NOMO-1 (cell line): Measurements from ENCODE around the gene PARP9.
A peak's percentile ranks its signal among the peaks of the same experiment; 100 is the strongest.
"Not testable (repeated sequence)": the region's sequence is repeated elsewhere in the genome, so short reads cannot be mapped to it uniquely, and the experiment has no call there.

Source experiments
- DNase-seq, 2 experiments: peaks; one replicate each; lab custom pipeline; 2025; ENCODE audit not compliant: unreplicated experiment in 2 of 2; lab: John Stamatoyannopoulos, UW

Gene PARP9

DNA sequence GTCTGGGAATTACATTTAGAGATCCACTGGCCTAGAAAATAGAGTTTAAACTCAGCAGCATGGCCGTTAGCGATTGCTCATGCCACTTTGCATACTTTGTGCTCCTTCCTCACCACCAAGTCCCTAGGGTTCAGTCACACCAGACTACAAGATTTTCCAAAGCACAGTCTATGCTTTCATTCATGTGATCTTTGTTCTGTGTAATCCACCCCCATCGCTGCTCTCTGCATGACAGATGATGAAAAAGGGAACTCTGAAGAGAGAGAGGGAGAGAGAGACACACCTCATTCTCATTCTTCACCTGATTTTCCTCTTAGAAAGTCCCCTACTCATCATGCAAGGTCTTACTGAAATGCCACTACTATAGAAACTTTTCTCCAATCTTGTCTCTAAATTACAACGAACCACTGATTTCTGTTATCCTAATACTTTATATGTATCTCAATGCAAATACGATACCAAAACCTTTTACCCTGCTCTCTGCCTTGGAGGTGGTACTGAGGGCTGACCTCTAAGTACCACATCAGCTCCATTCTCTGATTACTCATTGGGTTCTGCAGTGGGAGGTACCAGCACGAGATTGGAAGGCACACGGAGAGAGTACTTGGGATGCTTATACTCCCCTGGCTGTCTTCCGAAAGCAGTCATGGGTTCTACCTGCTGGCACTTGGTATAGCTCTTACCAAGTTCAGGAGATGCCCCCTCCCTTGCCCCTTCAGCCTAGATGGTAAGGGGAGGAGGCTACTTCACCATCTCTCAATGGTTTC, 12.3 kb upstream of the PARP9 start:
- DNase-seq, result peak in 1 of 2 experiments; percentile 6

DNA sequence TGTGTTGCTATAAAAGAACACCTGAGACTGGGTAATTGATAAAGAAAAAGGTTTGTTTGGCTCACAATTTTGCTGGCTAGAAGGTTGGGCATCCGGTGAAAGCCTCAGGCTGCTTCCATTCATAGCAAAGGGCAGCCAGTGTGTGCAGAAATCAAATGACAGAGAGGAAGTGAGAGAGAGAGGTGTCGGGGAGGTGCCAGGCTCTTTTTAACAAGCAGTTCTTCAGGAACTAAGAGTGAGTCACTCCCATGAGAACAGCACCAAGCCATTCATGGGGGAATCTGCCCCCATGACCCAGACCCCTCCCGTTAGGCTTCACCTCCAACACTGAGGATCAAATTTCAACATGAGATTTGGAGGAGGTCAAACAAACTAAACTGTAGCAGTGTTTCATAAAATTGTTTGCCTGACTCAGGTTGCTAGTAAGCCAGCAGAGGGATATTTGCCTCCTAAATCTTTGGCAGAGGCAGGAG, 8.9 kb upstream of the PARP9 start:
- DNase-seq, result peak; percentile 44 to 70

DNA sequence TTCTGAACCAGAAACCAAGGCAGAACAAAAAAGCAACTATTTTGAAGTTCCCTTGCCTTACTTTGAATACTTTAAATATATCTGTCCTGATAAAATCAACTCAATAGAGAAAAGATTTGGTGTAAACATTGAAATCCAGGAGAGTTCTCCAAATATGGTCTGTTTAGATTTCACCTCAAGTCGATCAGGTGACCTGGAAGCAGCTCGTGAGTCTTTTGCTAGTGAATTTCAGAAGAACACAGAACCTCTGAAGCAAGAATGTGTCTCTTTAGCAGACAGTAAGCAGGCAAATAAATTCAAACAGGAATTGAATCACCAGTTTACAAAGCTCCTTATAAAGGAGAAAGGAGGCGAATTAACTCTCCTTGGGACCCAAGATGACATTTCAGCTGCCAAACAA, 4.7 kb upstream of the PARP9 start:
- no peak for DNase-seq

DNA sequence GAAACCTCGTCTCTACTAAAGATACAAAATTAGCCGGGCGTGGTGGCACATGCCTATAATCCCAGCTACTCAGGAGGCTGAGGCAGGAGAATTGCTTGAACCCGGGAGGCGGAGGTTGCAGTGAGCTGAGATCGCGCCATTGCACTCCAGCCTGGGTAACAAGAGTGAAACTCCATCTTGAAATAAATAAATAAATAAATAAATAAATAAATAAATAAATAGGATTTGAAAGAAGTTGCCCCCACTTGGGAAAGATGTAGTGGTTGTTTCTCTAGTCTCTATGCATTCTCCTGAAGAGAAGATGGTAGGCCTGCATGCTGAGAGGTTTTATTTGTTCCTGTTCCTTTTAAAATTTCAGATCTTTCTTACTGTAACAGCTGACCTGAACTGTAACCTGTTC, 4.0 kb upstream of the PARP9 start:
- not testable (repeated sequence) for DNase-seq

DNA sequence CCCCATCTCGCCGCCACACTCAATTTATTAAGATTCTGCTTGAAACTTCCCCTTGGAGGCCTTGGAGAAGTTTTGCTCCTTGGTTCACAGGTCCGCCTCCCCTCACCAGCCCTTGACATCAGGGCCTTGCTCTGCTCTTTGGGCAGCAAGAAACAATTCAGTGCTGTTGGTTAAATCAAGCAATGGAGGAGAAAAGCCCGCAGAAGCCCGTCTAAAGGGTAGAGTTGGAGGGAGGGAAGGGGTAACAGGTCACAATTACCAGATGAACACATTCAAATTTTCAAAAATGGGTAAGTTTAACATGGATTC, 429 bp downstream of the PARP9 start:
- DNase-seq, result peak in 1 of 2 experiments; percentile 32

DNA sequence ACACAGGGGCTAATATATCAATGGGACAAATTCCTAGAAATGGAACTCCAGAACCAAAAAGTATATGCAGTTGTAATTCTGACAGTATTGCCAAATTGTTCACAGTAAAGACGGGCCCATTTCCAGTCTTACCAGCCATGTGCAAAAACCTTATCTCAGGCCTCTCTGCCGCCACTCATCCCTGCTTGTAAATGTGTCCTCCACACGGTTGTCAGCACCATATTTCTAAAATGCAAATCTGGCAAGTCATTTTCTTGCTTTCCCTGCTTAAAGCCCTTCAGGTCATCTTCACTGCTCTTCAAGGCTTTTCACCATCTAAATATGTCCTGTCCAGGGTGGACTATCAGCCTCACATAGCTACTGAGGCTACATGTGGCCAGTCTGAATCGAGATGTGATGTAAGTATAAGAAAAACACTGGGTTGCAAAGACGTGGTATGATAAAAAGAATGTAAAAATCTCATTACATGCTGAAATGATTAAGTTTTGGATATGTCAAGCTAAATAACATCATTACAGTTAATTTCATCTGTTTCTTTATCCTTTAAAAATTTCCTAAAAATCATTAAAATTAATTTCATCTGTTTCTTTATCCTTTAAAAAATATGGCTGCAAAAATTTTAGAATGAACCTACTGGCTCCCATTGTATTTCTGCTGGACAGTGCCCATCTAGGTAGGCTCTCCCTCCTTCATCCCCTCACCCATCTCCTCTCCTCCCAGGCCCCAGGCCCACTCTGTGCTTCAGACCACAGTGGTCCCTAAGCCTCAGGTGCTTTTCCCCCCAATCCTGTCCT, 980 bp downstream of the PARP9 start:
- no peak for DNase-seq

DNA sequence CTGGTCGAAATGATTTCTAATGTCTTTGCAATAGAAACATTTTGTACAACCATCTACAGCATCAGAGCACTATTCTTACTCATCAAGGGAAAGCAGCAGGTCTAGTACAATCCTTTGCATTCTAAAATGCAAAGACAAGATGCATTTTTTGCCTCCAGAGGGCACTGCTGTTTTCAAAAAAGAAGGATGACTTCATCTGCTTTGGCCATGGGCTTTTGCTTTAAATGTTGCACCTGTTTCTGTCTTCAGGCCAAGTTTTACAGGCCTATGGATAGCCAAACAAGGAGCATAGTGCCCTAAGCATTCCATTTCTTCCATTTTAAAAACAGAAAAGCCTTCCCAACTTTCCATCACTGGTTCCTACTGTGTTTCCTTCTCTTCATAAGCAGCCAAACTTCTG, 3.4 kb downstream of the PARP9 start:
- peak; percentile 31 to 55 for DNase-seq

DNA sequence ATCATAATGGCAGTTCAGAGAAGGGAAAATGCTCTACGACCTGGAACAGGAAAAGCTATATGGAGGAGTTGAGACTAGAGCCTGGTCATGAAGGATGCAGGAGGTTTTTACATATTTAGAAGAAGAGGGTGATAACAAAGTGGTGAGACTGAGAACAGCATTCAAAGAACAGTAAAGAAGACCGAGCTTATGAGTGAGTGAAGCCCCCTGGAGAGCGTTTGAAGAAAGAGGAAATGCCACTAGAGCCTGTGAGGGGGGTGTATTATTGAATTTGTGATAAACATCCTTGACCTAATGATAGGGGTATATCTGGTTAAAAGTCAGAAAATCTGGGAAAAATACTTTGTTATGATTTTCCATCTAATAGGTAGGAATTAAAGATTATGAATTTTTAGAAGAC, 4.2 kb downstream of the PARP9 start:
- no peak for DNase-seq

DNA sequence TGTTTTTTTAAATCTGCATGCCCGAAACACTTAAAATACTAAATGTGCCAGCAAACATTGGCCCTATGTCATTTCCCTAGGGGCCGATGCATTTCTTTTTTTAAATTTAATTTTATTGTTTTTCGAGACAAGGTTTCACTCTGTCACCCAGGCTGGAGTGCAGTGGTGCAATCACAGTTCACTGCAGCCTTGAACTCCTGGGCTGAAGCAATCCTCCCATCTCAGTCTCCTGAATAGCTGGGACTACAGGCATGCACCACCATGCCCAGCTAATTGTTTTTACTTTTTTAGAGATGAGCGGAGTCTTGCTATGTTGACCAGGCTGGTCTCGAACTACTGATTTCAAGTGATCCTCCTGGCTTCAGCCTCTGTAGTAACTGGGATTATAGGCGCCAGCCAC, 5.5 kb downstream of the PARP9 start:
- DNase-seq, result no peak

DNA sequence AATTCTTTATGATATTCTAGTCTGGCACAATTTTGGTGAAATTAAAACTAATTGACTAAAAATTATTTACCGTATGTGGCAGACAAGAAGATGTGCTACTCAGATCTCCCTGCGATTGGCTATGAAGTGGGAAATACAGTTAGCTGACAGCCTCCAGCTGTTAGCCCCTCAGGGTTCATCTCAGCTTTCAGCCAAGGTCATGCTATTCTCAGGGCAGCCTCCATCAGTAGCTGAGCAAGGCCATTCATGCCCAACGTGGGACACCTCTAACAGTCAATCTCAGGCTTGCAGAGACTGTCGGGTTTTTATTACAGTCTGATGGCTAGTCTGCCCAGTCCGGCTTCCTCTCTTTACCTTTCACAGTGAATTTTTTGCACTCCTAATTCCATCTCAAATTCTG, 6.7 kb downstream of the PARP9 start:
- DNase-seq, result no peak

DNA sequence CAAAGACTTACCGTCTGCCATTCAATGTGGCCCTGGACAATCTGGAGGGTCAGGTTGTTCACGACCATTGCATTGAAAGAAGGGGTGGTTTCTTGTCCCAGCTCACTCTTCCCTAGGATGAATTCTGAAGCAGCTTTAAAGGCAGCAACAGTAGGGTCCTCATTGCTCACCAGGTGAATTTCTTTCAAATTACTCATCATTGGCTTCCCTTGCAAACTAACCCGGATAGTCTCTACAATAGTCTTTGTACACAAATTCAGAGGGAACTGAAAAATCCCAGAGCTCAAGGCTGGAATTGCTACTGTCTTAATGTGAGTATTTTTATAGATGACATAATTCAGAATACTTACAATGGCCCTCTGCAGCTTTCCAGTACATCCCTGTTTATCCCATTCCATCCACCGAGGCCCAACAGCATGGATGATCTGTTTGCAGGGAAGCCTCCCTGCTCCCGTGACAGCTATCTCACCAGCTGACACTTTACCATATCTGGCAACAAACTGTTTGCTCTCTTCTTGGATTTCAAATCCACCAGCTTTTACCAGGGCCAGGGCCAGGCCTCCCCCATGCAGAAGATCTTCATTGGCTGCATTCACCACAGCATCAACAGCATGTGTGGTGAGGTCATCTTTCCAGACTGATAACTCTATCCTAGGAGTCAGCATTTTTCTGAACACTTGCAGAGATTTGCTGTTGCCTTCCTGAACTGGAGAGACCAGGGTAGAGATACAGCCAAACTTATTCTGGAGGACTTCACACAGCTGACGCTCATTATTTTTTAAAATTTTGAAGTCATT, 8.6 kb downstream of the PARP9 start:
- no peak for DNase-seq

DNA sequence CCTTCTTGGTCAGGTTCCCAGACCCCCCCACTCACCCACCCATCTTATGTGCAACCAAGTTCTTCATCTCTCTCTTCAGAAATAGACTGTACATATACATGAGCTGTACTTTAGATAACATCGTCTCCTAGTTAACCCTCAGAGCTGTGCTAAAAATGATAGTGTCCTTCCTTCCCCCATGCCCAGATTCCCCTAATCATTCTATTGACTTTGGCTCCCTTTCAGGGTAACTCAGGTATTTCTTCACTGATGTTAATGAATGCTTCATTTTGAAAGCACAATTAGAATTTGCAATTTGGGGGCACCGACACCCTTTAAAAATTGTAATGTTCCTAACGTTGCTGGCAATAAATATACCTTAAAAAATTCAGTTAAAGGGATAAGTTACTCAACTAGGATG, 10.9 kb downstream of the PARP9 start:
- DNase-seq, result no peak

DNA sequence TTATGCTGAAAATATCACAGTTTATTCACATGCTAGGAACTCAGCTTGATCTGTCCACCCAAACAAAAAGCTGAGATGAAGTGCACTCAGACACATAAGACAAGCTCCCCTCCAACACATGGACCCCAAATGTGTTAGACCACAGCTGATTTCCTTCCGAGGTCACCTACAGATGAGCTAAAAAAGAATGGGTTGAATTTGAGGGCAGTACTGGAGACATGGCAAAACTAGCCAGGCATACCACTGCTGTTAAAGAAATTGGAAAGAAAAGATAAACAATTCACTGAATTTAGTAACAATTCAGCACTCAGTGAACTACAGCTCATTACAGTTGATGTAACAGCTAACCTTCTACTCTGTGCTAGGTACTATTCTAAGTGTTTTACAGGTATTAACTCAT, 15.5 kb downstream of the PARP9 start:
- no peak for DNase-seq

DNA sequence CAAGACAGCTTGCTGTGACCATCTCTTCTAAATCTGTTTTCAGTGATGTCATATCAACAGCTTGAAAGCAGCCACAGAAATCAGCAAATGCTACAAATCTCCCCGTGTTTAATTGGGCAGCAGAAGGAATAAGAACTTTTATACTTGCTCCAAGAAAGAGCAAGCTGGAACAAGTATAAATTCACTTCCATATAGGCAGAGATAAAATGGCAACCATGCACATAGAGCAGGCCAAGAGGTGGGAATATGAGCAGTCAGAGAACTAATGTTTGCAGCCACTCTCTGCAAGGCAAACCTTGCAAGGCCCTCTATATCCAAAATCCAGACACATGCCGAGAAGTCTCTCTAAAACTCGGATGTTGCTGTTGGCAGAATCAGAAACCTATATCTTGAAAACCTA, 16.0 kb downstream of the PARP9 start:
- no peak for DNase-seq

DNA sequence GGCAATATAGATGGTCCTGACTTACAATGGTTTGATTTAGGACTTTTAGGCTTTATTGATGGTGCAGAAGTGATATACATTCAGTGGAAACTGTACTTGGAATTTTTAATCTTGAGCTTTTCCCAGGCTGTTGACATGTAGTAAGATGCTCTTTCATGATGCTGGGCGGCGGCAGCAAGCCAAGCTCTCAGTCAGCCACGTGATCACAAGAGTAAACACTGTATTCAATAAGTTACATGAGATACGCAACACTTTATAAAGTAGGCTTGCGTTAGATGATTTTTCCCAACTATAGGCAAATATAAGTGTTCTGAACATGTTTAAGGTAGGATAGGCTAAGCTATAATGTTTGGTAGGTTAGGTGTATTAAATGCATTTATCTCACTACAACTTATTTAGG, 17.9 kb downstream of the PARP9 start:
- no peak for DNase-seq

DNA sequence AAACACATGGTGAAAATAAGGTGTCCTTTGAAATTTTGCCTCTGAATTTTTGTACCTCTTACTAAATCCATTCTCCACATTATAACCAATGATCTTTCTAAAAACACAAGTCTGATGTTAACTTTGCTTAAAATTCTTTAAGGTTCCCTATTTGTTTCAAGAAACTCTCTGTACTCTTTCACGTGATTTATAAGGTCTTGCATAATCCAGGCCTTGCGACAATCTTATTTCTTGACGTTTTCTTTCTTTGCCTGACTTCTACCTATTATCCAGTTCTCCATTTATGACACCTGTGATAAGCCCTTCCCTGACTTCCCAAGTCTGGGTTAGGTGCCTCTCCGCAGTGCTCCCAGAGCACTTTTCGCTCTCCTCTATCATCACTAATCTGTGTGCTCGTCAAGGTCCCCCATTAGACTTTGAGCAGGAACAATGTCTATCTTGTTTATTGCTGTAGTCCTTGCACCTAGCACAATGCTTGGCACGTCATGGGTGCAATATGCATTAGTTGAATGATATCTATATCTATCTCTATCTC, 25.1 kb downstream of the PARP9 start:
- peak; percentile 28 to 81 for DNase-seq

DNA sequence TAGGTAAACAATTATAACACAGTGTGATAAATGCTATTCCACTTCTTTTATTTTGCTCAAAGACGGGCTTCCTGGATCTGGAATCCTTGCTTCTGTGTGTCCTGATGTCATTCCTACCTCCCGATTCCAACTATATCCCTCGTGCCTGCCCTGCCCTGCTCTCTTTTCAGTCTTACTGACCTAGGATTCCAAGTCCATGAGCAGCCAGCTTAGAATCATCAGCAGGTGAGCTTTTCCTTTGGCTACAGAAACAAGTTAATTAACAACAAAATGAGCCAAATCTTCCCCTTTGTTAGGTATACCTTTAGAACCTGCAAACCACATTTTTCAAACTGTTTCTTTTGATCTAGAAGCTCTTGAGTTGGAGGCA, 27.5 kb downstream of the PARP9 start:
- no peak for DNase-seq

DNA sequence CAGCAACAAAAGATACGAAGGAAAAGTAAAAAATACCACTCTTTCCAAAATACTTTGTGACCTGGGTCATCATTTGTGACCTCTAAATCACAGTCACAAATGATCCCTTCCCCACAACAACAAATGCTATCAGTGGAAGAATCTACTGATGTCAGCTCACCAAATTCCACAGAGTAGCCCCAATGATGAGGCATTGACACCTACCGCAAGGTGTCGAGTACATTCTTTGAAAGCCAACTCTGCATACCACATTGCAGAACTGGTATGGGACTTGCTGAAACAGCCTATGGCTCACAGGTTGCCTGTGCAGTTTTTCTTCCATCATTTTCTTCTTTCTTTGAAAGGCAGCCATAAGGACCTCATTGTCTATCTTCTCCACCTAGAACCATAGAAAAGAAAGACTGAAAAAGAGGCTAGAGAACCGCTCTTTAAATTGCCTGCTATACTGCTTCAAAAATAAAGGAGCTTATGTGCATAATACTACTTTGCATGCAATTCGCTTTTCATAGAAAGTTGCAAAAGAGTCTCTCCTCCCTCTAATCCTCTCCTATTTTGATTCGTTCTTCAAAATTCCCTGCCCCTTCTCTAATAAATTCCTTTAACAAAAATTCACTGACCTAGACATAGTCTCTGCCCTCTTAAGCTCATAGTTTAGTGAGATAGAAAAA, 28.0 kb downstream of the PARP9 start:
- no peak for DNase-seq

DNA sequence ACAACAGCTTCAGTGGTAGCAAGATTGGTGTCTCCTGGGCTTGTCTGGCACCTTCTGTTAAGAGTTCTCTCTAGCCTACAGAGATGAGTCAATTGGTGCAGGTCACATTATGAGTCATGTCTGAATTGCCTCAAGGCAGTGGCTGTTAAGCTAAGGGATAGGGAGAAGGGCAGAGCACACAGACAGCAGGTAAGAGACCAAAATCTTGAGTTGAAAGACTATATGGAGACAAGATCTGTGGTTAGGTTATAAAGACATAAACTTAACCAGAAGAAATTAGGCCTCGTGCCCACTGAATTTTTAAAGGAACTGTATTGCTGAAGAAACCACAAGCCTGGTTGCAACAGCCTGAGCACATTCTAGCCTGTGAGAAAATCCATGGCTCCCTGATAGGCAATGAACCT, 30.2 kb downstream of the PARP9 start:
- DNase-seq, result peak; percentile 79 to 85

DNA sequence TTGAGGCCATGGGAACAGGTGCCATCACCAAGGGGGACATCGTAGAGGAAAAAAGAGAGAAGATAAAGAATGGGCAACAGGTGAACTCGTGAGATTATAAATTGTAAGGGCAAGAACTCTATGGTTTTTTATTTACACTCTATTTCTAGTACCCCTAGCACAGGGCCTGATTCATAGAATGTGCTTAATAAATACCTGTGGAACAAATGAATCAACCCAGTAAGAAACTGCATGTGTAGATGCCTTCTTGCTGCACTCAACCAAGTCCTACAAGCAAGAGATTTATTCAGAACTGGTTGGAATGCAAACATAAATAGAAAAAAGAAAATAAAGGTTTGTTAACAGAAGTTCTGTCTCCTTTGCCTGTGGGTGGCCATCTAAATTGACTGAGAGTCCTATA, 30.6 kb downstream of the PARP9 start:
- no peak for DNase-seq

DNA sequence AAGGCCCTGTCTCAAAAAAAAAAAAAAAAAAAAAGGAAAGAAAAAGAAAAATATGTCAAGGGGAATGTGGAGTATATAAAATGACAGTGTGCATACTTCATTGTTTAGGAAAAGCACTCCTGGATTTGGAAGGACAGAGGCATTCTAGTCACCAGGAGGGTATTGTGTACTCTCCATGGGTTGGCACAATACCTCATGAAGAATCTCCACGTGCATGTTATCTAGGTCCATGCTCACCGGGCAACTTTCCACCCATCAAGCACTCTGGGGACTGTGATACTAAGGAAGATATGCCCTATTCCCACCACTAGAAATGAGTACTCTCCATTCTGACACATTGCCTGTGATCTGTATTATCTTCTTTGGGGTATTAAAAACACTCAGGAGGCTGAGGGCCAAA, 33.9 kb downstream of the PARP9 start:
- no peak for DNase-seq
